KBM-7 (cell line): ENCODE results near the gene SLITRK2.

Experiments
- DNase-seq: peaks from one replicate; pipeline ENCODE4 v3.0.0-alpha.2; 2015
- in situ Hi-C: fragments of 300-500 bp; cut with MboI; formaldehyde crosslinking; loops from 2 replicates; pipeline ENCODE4 v1.14.3; 2020; ENCODE audit warnings: low sequenced_read_pairs, low pct_unique_long_range_greater_than_20kb, mixed read lengths

SLITRK2 gene

DNA sequence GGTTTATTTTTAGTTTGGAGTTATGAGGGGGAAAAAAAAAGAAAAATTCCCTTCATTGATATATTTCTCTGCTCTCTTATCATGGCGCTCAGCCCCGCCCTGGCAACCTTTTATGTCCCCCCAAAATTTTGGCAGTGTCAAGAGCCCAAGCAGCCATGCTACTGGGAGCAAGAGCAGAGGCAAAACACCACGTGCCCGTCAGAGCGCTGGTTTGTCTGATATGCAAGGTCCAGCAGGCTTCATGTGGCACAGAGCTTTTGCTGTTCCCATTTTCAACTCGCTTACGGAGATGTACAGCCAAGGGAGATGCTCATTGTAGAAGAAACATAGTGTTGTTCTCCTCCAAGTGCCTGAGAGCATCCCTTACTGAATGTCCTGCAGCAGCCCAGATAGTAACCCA lies 27.3 kb downstream of the SLITRK2 start:
- DNase-seq = no peak
- in situ Hi-C loops = no loop called here

DNA sequence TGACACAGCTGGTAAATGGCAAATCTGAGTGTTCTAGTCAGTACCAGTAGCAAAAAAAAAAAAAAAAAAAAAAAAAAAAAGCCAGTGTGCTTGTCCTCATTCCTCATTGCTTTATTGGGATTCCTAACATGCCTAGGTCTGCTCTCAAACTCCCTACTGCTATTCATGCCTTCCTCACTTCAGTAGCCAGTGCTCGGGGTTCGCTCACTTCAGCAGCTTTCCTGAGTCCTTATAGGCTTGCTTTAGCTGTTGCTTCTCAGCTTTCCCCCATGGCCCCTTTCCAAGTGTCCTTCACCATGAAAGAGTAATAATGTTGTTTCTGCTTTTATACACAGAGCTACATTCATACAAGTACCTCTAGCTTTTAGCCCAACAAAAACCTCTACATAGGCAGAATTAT lies 30.8 kb downstream of the SLITRK2 start:
- no peak for DNase-seq
- in situ Hi-C loops = no loop called here

DNA sequence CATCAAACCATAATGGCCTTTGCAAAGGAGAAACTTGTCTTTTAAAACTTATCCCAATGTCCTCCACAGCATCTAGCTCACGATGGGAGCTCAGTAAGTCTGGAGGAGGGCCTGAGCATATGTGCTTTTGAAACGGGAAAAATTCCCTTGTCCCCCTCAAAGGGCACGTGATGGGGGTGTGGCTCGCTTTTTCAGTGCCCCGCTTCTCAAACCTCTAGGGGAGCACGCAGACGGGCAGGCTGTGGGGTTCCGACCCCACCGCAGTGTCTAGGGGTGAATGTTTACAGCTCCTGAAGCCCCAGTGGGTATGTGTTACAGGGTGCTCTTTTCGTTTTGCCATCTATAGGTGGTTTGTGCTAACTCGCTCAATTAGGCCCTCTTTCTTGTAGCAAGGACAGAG lies 31.2 kb downstream of the SLITRK2 start:
- DNase-seq = no peak
- in situ Hi-C loops = no loop called here

DNA sequence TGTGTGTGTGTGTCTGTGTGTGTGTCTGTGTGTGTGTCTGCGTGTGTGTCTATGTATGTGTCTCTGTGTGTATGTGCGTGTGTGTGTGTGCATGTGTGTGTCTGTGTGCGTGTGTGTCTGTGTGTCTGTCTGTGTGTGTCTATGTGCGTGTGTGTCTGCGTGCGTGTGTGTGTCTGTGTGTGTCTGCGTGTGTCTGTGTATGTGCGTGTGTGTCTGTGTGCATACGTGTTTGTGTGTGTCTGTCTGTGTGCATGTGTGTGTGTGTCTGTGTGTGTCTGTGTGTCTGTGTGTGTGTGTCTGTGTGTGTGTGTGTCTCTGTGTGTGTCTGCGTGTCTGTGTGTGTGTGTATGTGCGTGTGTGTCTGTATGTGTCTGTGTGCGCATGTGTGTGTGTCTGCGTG lies 35.6 kb downstream of the SLITRK2 start:
- in situ Hi-C loops = no loop called here

DNA sequence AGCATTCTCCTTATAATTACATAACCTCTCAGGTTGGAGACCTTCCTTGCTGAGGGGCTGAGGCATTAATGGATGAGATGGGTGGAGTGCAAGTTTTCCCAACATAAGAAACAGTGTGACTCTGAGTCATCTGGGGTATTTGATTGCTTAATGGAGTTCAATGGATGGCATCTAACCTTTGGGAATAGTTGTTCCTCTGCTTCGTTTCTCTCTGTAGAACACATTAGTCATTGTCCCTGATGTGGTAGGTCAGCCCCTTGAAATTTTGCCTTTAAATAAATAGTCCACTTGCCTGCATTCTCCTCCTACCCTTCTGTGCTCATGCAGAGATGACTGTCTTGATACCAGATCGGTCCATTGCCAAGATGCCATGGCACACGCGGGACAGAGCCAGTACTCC lies 38.6 kb downstream of the SLITRK2 start:
- no peak for DNase-seq
- in situ Hi-C loops = no loop called here

More for the DNA sequence above, 35.6 kb downstream of the SLITRK2 start:
- DNase-seq = no peak

DNA sequence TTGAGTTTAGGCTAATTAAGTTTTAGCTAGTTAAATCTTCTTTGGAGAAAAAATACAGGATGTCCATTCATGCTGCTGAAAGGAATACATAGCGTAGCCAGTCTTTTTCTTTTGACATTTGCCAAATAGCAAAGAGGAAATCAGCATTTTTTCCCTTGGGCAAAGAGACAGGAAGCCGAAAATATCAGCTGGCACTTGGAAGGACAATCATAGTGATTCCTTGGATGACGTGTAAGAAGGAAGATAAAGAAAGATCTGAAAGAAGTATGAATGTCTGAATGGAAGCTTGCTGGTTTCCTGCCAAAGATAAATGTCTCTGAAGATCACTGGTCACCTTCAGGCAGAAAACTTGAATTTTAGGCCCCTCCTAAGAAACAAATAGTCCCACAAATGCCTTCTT lies 44.2 kb downstream of the SLITRK2 start:
- DNase-seq = no peak
- in situ Hi-C loops = no loop called here

DNA sequence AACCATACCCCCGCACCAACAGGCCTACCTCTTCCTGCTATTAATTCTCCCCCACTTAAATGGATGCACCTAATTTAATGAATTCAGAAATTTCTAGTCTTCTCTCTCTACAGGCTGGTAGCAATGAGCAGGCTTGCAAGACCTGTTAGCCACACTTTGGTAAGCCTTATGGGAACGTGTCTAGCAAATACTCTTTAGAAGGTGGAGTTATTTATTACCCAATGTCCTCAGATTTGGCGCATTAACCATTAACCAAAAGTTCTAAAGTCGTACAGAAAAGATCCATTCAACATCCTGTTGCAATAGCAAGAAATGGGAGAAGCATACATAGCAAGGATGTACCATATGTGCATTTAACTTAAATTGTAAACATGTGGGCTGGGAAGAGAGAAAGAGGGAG lies 47.5 kb downstream of the SLITRK2 start:
- no peak for DNase-seq
- in situ Hi-C loops = no loop called here
